ENCODE measurements around the gene KSR1.

DNA sequence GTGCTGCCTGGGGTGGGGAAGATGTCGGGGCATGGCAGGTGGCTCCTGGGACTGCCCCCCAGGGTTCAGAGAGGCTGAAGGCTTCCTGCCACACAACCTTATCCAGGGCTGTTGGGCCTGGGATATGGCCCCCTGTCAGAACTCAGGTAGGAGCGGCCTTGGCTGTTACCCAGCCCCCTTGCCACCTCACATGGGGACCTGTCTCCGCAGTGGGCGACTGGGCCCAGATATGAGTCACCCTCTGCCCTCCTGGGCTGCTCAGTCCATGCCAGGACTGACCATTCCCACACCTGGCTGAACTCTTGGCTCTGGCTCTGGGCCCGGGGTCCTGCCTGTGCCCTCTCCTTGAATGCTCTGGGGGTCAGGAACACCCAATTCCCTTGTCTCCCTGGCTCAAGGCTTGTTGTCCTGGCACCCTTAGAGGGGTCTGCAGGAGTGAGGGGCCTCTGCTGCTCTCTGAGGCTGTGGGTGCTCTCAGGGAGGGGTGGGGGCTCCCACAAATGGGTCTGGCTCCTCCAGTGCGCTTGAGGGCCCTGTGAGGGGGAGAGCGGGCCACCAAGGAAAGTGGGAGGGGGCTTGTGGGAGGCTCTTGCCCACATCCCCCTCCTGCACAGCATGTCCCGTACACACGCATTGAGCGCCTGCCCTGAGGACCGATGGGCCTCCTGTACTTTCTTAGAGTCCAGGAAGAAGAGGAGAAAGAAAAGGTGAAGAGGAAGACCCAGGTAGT, 210.7 kb downstream of the KSR1 start:
- TF ChIP-seq, protein P1, sequence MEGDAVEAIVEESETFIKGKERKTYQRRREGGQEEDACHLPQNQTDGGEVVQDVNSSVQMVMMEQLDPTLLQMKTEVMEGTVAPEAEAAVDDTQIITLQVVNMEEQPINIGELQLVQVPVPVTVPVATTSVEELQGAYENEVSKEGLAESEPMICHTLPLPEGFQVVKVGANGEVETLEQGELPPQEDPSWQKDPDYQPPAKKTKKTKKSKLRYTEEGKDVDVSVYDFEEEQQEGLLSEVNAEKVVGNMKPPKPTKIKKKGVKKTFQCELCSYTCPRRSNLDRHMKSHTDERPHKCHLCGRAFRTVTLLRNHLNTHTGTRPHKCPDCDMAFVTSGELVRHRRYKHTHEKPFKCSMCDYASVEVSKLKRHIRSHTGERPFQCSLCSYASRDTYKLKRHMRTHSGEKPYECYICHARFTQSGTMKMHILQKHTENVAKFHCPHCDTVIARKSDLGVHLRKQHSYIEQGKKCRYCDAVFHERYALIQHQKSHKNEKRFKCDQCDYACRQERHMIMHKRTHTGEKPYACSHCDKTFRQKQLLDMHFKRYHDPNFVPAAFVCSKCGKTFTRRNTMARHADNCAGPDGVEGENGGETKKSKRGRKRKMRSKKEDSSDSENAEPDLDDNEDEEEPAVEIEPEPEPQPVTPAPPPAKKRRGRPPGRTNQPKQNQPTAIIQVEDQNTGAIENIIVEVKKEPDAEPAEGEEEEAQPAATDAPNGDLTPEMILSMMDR (IDR thresholded peaks at IDR 0.05), result no peak
- no peak for TF ChIP-seq POLR2A (IDR thresholded peaks at IDR 0.05)
